H9 (cell line): ENCODE data around the gene OR2T6. TPM values are rescaled to one million over a fixed set of nuclear protein-coding genes. Genes with fewer than 3 reads are reported as not detected.

Experiments used
- DNase-seq: peaks from one replicate; pipeline ENCODE4 v3.0.0-alpha.2; 2017
- H2AFZ ChIP-seq: one replicate; pipeline ENCODE4 v1.6.1; 2013; ENCODE audit warnings: mild to moderate bottlenecking, low read length, control low read depth, moderate library complexity
- H2AK5ac ChIP-seq: 2 replicates; pipeline ENCODE4 v1.6.1; 2013; ENCODE audit warnings: low read length, control low read depth, mixed read lengths; ENCODE audit not compliant: insufficient read length
- H2BK120ac ChIP-seq: one replicate; pipeline ENCODE4 v1.6.1; 2013; ENCODE audit warnings: low read depth, mild to moderate bottlenecking, low read length, control low read depth, inconsistent platforms; ENCODE audit not compliant: poor library complexity, severe bottlenecking
- H2BK12ac ChIP-seq: 2 replicates; pipeline ENCODE4 v1.6.1; 2013; ENCODE audit warnings: low read length, control low read depth, mixed read lengths, low read depth; ENCODE audit not compliant: insufficient read length
- H2BK15ac ChIP-seq: 2 replicates; pipeline ENCODE4 v1.6.1; 2013; ENCODE audit warnings: low read depth, low read length, control low read depth
- H2BK20ac ChIP-seq: one replicate; pipeline ENCODE4 v1.6.1; 2013; ENCODE audit warnings: low read depth, mild to moderate bottlenecking, low read length, control low read depth, inconsistent platforms; ENCODE audit not compliant: poor library complexity, severe bottlenecking
- H2BK5ac ChIP-seq: 2 replicates; pipeline ENCODE4 v1.6.1; 2013; ENCODE audit warnings: low read length, control low read depth, mixed read lengths; ENCODE audit not compliant: insufficient read length
- H3K14ac ChIP-seq: 2 replicates; pipeline ENCODE4 v1.6.1; 2013; ENCODE audit warnings: low read length, control low read depth; ENCODE audit not compliant: insufficient read depth
- H3K18ac ChIP-seq: 2 replicates; pipeline ENCODE4 v1.6.1; 2013; ENCODE audit warnings: low read depth, mild to moderate bottlenecking, mixed read lengths, low read length, control low read depth; ENCODE audit not compliant: insufficient read length
- H3K23ac ChIP-seq: 2 replicates; pipeline ENCODE4 v1.6.1; 2013; ENCODE audit warnings: low read length, control low read depth, mixed read lengths, low read depth; ENCODE audit not compliant: insufficient read length
- H3K23me2 ChIP-seq: 2 replicates; pipeline ENCODE4 v1.6.1; 2013; ENCODE audit warnings: low read depth, mild to moderate bottlenecking, mixed read lengths, low read length, control low read depth; ENCODE audit not compliant: insufficient read length, poor library complexity, severe bottlenecking
- H3K27ac ChIP-seq: 2 replicates; pipeline ENCODE4 v1.5.1; 2013; ENCODE audit warnings: low read length, control low read depth, mixed read lengths, low read depth; ENCODE audit not compliant: insufficient read length
- H3K27me3 ChIP-seq: 2 replicates; pipeline ENCODE4 v1.6.1; 2013; ENCODE audit warnings: low read length, control low read depth, inconsistent platforms; ENCODE audit not compliant: insufficient read depth
- H3K4ac ChIP-seq: 2 replicates; pipeline ENCODE4 v1.6.1; 2013; ENCODE audit warnings: low read depth, mild to moderate bottlenecking, control low read depth, inconsistent platforms, low read length, moderate library complexity
- H3K4me1 ChIP-seq: 2 replicates; pipeline ENCODE4 v1.6.1; 2013; ENCODE audit warnings: low read length, control low read depth, inconsistent platforms; ENCODE audit not compliant: insufficient read depth
- H3K4me2 ChIP-seq: 2 replicates; pipeline ENCODE4 v1.6.1; 2013; ENCODE audit warnings: low read length, control low read depth, mixed read lengths; ENCODE audit not compliant: insufficient read length, insufficient read depth
- H3K56ac ChIP-seq: 2 replicates; pipeline ENCODE4 v1.6.1; 2013; ENCODE audit warnings: low read depth, mild to moderate bottlenecking, mixed read lengths, low read length, control low read depth; ENCODE audit not compliant: insufficient read length
- H3K79me1 ChIP-seq: 2 replicates; pipeline ENCODE4 v1.6.1; 2013; ENCODE audit warnings: low read depth, mild to moderate bottlenecking, moderate library complexity, low read length, control low read depth, inconsistent platforms; ENCODE audit not compliant: insufficient read depth, poor library complexity, severe bottlenecking
- H3K79me2 ChIP-seq: 2 replicates; pipeline ENCODE4 v1.6.1; 2013; ENCODE audit warnings: low read length, control low read depth, inconsistent platforms; ENCODE audit not compliant: insufficient read depth
- H3K9ac ChIP-seq: 2 replicates; pipeline ENCODE4 v1.6.1; 2013; ENCODE audit warnings: low read length, control low read depth, mixed read lengths; ENCODE audit not compliant: insufficient read length; ENCODE audit errors: extremely low read depth
- H3K9me3 ChIP-seq: one replicate; pipeline ENCODE4 v1.6.1; 2013; ENCODE audit warnings: low read depth, low read length, inconsistent platforms; ENCODE audit not compliant: control insufficient read depth
- H3T11ph ChIP-seq: one replicate; pipeline ENCODE4 v1.6.1; 2013; ENCODE audit warnings: mild to moderate bottlenecking, low read length, control low read depth, inconsistent platforms
- H4K20me1 ChIP-seq: one replicate; pipeline ENCODE4 v1.6.1; 2013; ENCODE audit not compliant: control insufficient read depth, insufficient read length, insufficient read depth
- H4K5ac ChIP-seq: 2 replicates; pipeline ENCODE4 v1.6.1; 2013; ENCODE audit warnings: low read depth, mild to moderate bottlenecking, mixed read lengths, low read length, control low read depth; ENCODE audit not compliant: insufficient read length
- H4K8ac ChIP-seq: replicated peaks from 2 replicates; pipeline ENCODE4 v1.6.1; 2013; ENCODE audit warnings: low read length, control low read depth, mixed read lengths, low read depth; ENCODE audit not compliant: insufficient read length
- H4K91ac ChIP-seq: 2 replicates; pipeline ENCODE4 v1.6.1; 2013; ENCODE audit warnings: low read depth, mild to moderate bottlenecking, moderate library complexity, mixed read lengths, low read length, control low read depth; ENCODE audit not compliant: insufficient read length
- H3K27ac Mint-ChIP-seq, 3 experiments: 2 replicates in 2 of 3; 3 replicates in 1 of 3; pipeline ENCODE4 v1.8.0; 2020 to 2021; ENCODE audit warnings: mixed read lengths in 3 of 3, mild to moderate bottlenecking in 1 of 3, moderate library complexity in 1 of 3
- H3K27me3 Mint-ChIP-seq: 2 replicates; pipeline ENCODE4 v1.8.0; 2021; ENCODE audit warnings: low read depth, mild to moderate bottlenecking, moderate library complexity, mixed read lengths
- H3K36me3 Mint-ChIP-seq, 3 experiments: 2 replicates in 2 of 3; 3 replicates in 1 of 3; pipeline ENCODE4 v1.8.0; 2020 to 2021; ENCODE audit warnings: low read depth in 3 of 3, mixed read lengths in 3 of 3; ENCODE audit not compliant: insufficient read depth in 1 of 3
- H3K4me1 Mint-ChIP-seq, 2 experiments: 2 replicates each; pipeline ENCODE4 v1.8.0; 2020; ENCODE audit warnings: mixed read lengths in 2 of 2
- H3K4me3 Mint-ChIP-seq, 2 experiments: 2 replicates in 1 of 2; 3 replicates in 1 of 2; pipeline ENCODE4 v1.8.0; 2020 to 2021; ENCODE audit warnings: mild to moderate bottlenecking in 2 of 2, mixed read lengths in 2 of 2, moderate library complexity in 1 of 2
- H3K9me3 Mint-ChIP-seq, 2 experiments: 2 replicates in 1 of 2; 3 replicates in 1 of 2; pipeline ENCODE4 v1.8.0; 2020; ENCODE audit warnings: mild to moderate bottlenecking in 2 of 2, mixed read lengths in 2 of 2, moderate library complexity in 1 of 2
- WGBS: extraction: QIAGEN DNeasy Blood & Tissue Kit; methylation state at CpG from one replicate; pipeline ENCODE4 v1.1.7; 2013; ENCODE audit warnings: missing lambda C conversion rate, low lambda C conversion rate, mixed read lengths; ENCODE audit not compliant: insufficient read length; ENCODE audit errors: extremely low coverage; 5-methylcytosine and 5-hydroxymethylcytosine counted together
- total RNA-seq: library from RNA; stranded (reverse); gene quantifications from 2 replicates; pipeline ENCODE4 v1.2.1, GENCODE V29; 2021
- TF ChIP-seq, protein P1 (sequence below): fragments of 200-600 bp; sonication (generic); conservative IDR thresholded peaks from 3 replicates; pipeline ENCODE4 v1.8.0; 2021; ENCODE audit warnings: antibody characterized with exemption, mild to moderate bottlenecking

The OR2T6 gene
- total RNA-seq, 1 experiment from 2014 or later: not detected

DNA sequence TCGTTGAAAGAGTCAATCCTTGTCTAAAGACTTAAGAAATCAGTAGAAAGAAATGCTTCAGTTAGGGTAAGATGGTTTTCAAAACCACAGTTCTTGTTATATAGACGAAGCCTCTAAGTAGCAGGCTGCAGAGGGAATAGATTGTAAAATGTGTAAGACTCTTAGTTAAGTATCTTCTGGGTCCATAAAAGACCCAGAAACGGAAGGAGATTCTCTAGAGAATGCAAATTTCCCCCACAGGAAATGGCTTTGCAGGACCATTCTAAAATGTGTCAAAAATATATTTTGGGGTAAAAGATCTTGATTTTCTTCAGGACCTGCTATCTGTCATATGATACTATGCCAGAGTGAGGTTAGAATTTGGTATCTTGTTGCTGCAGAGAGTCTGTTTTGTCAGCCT lies 40.7 kb downstream of the OR2T6 start:
- H3K27ac Mint-ChIP-seq: no peak overlapping the region
- H3K79me1 ChIP-seq: no peaks in the 10 kb centered on the region
- H2BK15ac ChIP-seq: no peak overlapping the region
- H2BK120ac ChIP-seq: no peak overlapping the region
- peaks cover 90 to 95% of the 10 kb centered on the region in 2 experiments for H3K9me3 Mint-ChIP-seq
- H3K27me3 ChIP-seq: no peaks in the 10 kb centered on the region
- no peaks in the 10 kb centered on the region for H3K4me1 ChIP-seq
- H3K9me3 ChIP-seq: peaks cover 81% of the 10 kb centered on the region
- no peaks in the 10 kb centered on the region for H3K79me2 ChIP-seq
- no peak overlapping the region for H3K18ac ChIP-seq
- no peak overlapping the region for H3K4ac ChIP-seq
- no peaks in the 10 kb centered on the region for H3K23me2 ChIP-seq
- peaks cover 6% of the 10 kb centered on the region; the same call in 1 of the 2 replicates for H3K27me3 Mint-ChIP-seq
- H2AFZ ChIP-seq: no peak overlapping the region
- no peak overlapping the region for H3K56ac ChIP-seq
- H2BK5ac ChIP-seq: no peak overlapping the region
- no peak overlapping the region for H3K9ac ChIP-seq
- no CpG with 5 or more reads among the region's 3 CpGs for WGBS
- H3K36me3 Mint-ChIP-seq: peaks cover 5 to 34% (median 8%) of the 10 kb centered on the region in 3 experiments; a peak in 6 of 7 replicates
- no peak overlapping the region for H3T11ph ChIP-seq
- no peaks in the 10 kb centered on the region for H4K20me1 ChIP-seq
- H2AK5ac ChIP-seq: no peak overlapping the region
- no peak overlapping the region for H4K5ac ChIP-seq
- H3K4me2 ChIP-seq: no peak overlapping the region
- TF ChIP-seq, protein P1, sequence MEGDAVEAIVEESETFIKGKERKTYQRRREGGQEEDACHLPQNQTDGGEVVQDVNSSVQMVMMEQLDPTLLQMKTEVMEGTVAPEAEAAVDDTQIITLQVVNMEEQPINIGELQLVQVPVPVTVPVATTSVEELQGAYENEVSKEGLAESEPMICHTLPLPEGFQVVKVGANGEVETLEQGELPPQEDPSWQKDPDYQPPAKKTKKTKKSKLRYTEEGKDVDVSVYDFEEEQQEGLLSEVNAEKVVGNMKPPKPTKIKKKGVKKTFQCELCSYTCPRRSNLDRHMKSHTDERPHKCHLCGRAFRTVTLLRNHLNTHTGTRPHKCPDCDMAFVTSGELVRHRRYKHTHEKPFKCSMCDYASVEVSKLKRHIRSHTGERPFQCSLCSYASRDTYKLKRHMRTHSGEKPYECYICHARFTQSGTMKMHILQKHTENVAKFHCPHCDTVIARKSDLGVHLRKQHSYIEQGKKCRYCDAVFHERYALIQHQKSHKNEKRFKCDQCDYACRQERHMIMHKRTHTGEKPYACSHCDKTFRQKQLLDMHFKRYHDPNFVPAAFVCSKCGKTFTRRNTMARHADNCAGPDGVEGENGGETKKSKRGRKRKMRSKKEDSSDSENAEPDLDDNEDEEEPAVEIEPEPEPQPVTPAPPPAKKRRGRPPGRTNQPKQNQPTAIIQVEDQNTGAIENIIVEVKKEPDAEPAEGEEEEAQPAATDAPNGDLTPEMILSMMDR: no peak
- H3K14ac ChIP-seq: no peak overlapping the region
- H3K23ac ChIP-seq: no peak overlapping the region
- no peak overlapping the region for H3K27ac ChIP-seq
- H4K91ac ChIP-seq: no peak overlapping the region
- no peaks in the 10 kb centered on the region for H3K4me1 Mint-ChIP-seq
- no peak overlapping the region for H2BK20ac ChIP-seq
- no peak for DNase-seq
- no peak overlapping the region for H3K4me3 Mint-ChIP-seq
- H4K8ac ChIP-seq: no peak overlapping the region
- H2BK12ac ChIP-seq: no peak overlapping the region
